IMR-90 (cell line): ENCODE measurements around the gene NFATC1.

Experiments used
- MAFK ChIP-seq: IDR thresholded peaks from 2 replicates; pipeline ENCODE4 v1.6.1; 2012; ENCODE audit warnings: low read depth, low read length, improper control_type of control experiment
- POLR2A ChIP-seq: IDR thresholded peaks from 2 replicates; pipeline ENCODE4 v1.6.1; 2012; ENCODE audit warnings: mild to moderate bottlenecking, low read depth, low read length
- TF ChIP-seq, protein P1 (sequence below): conservative IDR thresholded peaks from 2 replicates; pipeline ENCODE4 v1.5.1; 2012; ENCODE audit warnings: mild to moderate bottlenecking, low read depth, low read length, improper control_type of control experiment

DNA sequence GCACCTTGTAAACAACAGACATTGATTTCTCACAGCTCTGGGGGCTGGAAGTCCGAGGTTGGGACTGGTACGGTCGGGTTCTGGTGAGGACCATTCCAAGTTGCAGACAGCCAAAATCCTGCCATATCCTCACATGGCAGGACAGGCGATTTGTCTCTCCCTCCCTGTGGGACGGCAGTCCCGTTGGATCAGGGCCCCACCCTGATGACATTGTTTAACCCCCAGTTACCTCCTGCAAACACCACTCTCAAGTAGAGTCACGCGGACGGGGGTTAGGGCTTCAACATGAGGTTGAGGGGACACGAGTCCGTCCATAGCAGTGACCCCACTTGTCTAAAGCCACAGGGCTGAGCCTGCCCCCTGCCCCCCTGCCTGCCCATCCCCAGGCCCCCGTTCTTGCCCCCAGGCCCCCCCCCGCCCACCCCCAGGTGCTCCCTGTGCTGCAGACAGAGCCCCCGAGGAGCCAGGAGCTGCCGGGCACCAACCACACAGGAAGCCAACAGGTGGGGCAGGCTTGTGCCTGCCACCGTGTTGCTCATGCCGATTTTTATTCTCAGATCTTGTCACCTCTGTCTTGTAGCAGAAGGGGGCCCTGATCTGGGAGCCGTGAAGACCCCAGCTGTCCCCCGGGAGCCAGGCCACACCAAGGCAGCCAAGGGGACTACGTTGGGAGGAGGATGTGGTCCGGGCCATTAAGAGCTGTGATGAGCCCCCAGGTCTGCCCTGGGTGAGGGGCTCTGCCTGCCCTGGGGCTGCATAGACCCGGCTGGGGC lies 82.2 kb downstream of the NFATC1 start:
- TF ChIP-seq, protein P1, sequence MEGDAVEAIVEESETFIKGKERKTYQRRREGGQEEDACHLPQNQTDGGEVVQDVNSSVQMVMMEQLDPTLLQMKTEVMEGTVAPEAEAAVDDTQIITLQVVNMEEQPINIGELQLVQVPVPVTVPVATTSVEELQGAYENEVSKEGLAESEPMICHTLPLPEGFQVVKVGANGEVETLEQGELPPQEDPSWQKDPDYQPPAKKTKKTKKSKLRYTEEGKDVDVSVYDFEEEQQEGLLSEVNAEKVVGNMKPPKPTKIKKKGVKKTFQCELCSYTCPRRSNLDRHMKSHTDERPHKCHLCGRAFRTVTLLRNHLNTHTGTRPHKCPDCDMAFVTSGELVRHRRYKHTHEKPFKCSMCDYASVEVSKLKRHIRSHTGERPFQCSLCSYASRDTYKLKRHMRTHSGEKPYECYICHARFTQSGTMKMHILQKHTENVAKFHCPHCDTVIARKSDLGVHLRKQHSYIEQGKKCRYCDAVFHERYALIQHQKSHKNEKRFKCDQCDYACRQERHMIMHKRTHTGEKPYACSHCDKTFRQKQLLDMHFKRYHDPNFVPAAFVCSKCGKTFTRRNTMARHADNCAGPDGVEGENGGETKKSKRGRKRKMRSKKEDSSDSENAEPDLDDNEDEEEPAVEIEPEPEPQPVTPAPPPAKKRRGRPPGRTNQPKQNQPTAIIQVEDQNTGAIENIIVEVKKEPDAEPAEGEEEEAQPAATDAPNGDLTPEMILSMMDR, result no peak
- TF ChIP-seq POLR2A, result no peak
- TF ChIP-seq MAFK, result no peak
